ENCODE measurements around the gene IL6. TPM values are rescaled to one million over a fixed set of nuclear protein-coding genes. Genes with fewer than 3 reads are reported as not detected.

IL6 gene
- total RNA-seq, 1 experiment from 2014 or later = 0.85 TPM

- no peak for TF ChIP-seq CTCF (conservative IDR thresholded peaks at IDR 0.05)
- H3K27me3 Mint-ChIP-seq (ENCODE audit: low read depth) = no peaks in the 10 kb centered on the region
- Histone ChIP-seq H2BK20ac (ENCODE audit: low read depth, low read length, poor library complexity, severe bottlenecking) (no peak overlapping the region), H2BK5ac (ENCODE audit: insufficient read length, low read length) (no peak overlapping the region), H4K5ac (ENCODE audit: insufficient read length, low read depth, low read length) (no peak overlapping the region), H3K4me1 (ENCODE audit: insufficient read depth, low read length) (0 out of 2 replicates have a peak, but pooled peaks cover 3% of the 10 kb centered on the region), H3K23ac (ENCODE audit: insufficient read length, low read depth, low read length) (no peak overlapping the region), H3K79me2 (ENCODE audit: insufficient read depth, low read length) (no peaks in the 10 kb centered on the region), H2BK120ac (ENCODE audit: low read depth, low read length, poor library complexity, severe bottlenecking) (no peak overlapping the region), H3T11ph (ENCODE audit: low read length) (no peak overlapping the region), H3K4me2 (ENCODE audit: insufficient read depth, insufficient read length, low read length) (no peak overlapping the region), H3K14ac (ENCODE audit: insufficient read depth, low read length) (no peak overlapping the region), H4K20me1 (ENCODE audit: control insufficient read depth, insufficient read depth, insufficient read length) (no peaks in the 10 kb centered on the region), H2AFZ (ENCODE audit: low read length) (no peak overlapping the region), H3K9ac (ENCODE audit: extremely low read depth, insufficient read length, low read length) (no peak overlapping the region), H3K27ac (ENCODE audit: insufficient read length, low read depth, low read length) (no peak overlapping the region), H2BK12ac (ENCODE audit: insufficient read length, low read depth, low read length) (no peak overlapping the region), H3K18ac (ENCODE audit: insufficient read length, low read depth, low read length) (no peak overlapping the region), H3K79me1 (ENCODE audit: insufficient read depth, low read depth, low read length, poor library complexity, severe bottlenecking) (no peaks in the 10 kb centered on the region), H4K8ac (replicated peaks; ENCODE audit: insufficient read length, low read depth, low read length) (no peak overlapping the region), H3K4ac (ENCODE audit: low read depth, low read length) (no peak overlapping the region), H3K23me2 (ENCODE audit: insufficient read length, low read depth, low read length, poor library complexity, severe bottlenecking) (no peaks in the 10 kb centered on the region), H3K56ac (ENCODE audit: insufficient read length, low read depth, low read length) (no peak overlapping the region), H2AK5ac (ENCODE audit: insufficient read length, low read length) (no peak overlapping the region), H4K91ac (ENCODE audit: insufficient read length, low read depth, low read length) (no peak overlapping the region), H3K9me3 (ENCODE audit: control insufficient read depth, low read depth, low read length) (no peaks in the 10 kb centered on the region), H2BK15ac (ENCODE audit: low read depth, low read length) (no peak overlapping the region), H3K27me3 (ENCODE audit: insufficient read depth, low read length) (no peaks in the 10 kb centered on the region)
- H3K4me1 Mint-ChIP-seq = peaks cover 6 to 32% of the 10 kb centered on the region in 2 experiments
- WGBS (ENCODE audit: extremely low coverage, insufficient read length, low lambda C conversion rate) = no CpG with 5 or more reads among the region's 6 CpGs
- no peak for DNase-seq
- H3K27ac Mint-ChIP-seq = no peak overlapping the region
- no peaks in the 10 kb centered on the region; a peak in 1 of 5 replicates for H3K9me3 Mint-ChIP-seq
- H3K36me3 Mint-ChIP-seq (ENCODE audit: insufficient read depth in 1 of 3, low read depth in 3 of 3) = peaks cover 0 to 3% (median 0%) of the 10 kb centered on the region in 3 experiments; a peak in 2 of 7 replicates
- H3K4me3 Mint-ChIP-seq = no peak overlapping the region
These were observed 28.2 kb upstream of the IL6 start for GRCh38 chr7:22698767-22699166.

Measured in H9 (cell line).